Adrenal gland (tissue), 5 donors: ENCODE results near the gene THRB.

Experiments used
- POLR2A ChIP-seq, 2 donors: fragments of 450-650 bp; IDR thresholded peaks; one replicate each; pipeline ENCODE4 v1.6.1; 2017; ENCODE audit warnings: antibody characterized with exemption in 2 of 2, mild to moderate bottlenecking in 2 of 2, moderate library complexity in 1 of 2
- TF ChIP-seq, protein P1 (sequence below), 6 experiments: fragments of 450-650 bp in 4 of 6; fragments of 200-600 bp in 2 of 6; sonication (generic) in 1 of 6; IDR thresholded peaks; 1 replicate in 5 of 6; 2 replicates in 1 of 6; pipeline versions ENCODE4 v1.5.1 to v1.8.0; 2016 to 2021; ENCODE audit warnings: antibody characterized with exemption in 6 of 6, mild to moderate bottlenecking in 2 of 6, moderate library complexity in 1 of 6
- donor health status: DM: no; HTN: no; CAD: no.

DNA sequence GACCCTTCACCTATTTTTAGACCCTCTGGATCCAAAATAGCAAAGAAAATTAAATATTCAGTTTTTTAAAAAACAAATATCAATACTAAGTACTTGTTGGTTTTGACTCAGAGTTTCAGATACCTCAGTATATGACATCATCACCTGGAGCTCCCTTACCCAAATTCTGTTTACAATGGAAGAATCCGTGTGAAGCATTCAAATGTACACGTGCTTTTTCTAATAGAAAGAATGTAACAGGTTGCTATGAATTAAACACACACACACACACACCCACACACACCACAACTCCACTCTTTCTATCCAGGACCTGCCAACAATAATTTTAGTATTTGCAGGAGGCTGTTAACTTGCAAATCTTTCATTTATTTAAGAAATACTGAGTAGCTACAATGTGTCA lies 221.8 kb downstream of the THRB start:
- TF ChIP-seq, protein P1, sequence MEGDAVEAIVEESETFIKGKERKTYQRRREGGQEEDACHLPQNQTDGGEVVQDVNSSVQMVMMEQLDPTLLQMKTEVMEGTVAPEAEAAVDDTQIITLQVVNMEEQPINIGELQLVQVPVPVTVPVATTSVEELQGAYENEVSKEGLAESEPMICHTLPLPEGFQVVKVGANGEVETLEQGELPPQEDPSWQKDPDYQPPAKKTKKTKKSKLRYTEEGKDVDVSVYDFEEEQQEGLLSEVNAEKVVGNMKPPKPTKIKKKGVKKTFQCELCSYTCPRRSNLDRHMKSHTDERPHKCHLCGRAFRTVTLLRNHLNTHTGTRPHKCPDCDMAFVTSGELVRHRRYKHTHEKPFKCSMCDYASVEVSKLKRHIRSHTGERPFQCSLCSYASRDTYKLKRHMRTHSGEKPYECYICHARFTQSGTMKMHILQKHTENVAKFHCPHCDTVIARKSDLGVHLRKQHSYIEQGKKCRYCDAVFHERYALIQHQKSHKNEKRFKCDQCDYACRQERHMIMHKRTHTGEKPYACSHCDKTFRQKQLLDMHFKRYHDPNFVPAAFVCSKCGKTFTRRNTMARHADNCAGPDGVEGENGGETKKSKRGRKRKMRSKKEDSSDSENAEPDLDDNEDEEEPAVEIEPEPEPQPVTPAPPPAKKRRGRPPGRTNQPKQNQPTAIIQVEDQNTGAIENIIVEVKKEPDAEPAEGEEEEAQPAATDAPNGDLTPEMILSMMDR (IDR thresholded peaks at IDR 0.05) = no peak
- TF ChIP-seq POLR2A (IDR thresholded peaks at IDR 0.05) = no peak
